Smooth muscle cell (in vitro differentiated cells): Measurements from ENCODE around the gene TNS1. TPM values are rescaled to one million over a fixed set of nuclear protein-coding genes. Genes with fewer than 3 reads are reported as not detected.

Source experiments
- DNase-seq: peaks from one replicate; lab custom pipeline; 2025; ENCODE audit not compliant: unreplicated experiment; lab: John Stamatoyannopoulos, UW
- H2AFZ ChIP-seq: fragments of 200-600 bp; sonication (generic); 2 replicates; pipeline ENCODE4 v1.6.0; 2016; ENCODE audit warnings: antibody characterized with exemption, low read depth, mild to moderate bottlenecking
- H3F3A ChIP-seq: fragments of 200-600 bp; sonication (generic); 2 replicates; pipeline ENCODE4 v1.6.0; 2017; ENCODE audit warnings: antibody characterized with exemption, low read depth
- H3K27ac ChIP-seq: fragments of 200-600 bp; sonication (generic); 2 replicates; pipeline ENCODE4 v1.5.1; 2016; ENCODE audit warnings: low read depth, mild to moderate bottlenecking
- H3K27me3 ChIP-seq: fragments of 200-600 bp; sonication (generic); 2 replicates; pipeline ENCODE4 v1.6.1; 2016; ENCODE audit warnings: low read depth, mild to moderate bottlenecking
- H3K36me3 ChIP-seq: fragments of 200-600 bp; sonication (generic); 2 replicates; pipeline ENCODE4 v1.5.1; 2016; ENCODE audit warnings: low read depth
- H3K4me1 ChIP-seq: fragments of 200-600 bp; sonication (generic); 2 replicates; pipeline ENCODE4 v1.5.1; 2016; ENCODE audit warnings: low read depth
- H3K4me2 ChIP-seq: fragments of 200-600 bp; sonication (generic); 2 replicates; pipeline ENCODE4 v1.6.0; 2016; ENCODE audit warnings: mild to moderate bottlenecking
- H3K4me3 ChIP-seq: fragments of 200-600 bp; sonication (generic); 2 replicates; pipeline ENCODE4 v1.5.1; 2016; ENCODE audit warnings: mild to moderate bottlenecking
- H3K79me2 ChIP-seq: fragments of 200-600 bp; sonication (generic); 2 replicates; pipeline ENCODE4 v1.6.0; 2016; ENCODE audit warnings: low read depth, mild to moderate bottlenecking
- H3K9ac ChIP-seq: fragments of 200-600 bp; sonication (generic); 2 replicates; pipeline ENCODE4 v1.6.0; 2016; ENCODE audit warnings: low read depth
- H3K9me3 ChIP-seq: fragments of 200-600 bp; sonication (generic); replicated peaks from 2 replicates; pipeline ENCODE4 v1.5.1; 2016; ENCODE audit warnings: low read depth
- H4K20me1 ChIP-seq: fragments of 200-600 bp; sonication (generic); 2 replicates; pipeline ENCODE4 v1.6.0; 2016; ENCODE audit warnings: low read depth
- WGBS: methylation state at CpG from one replicate; pipeline ENCODE4 v1.1.7; 2016; ENCODE audit warnings: low lambda C conversion rate; 5-methylcytosine and 5-hydroxymethylcytosine counted together
- polyA plus RNA-seq: library from polyadenylated mRNA; unstranded; fragments of >200 nt; fragmentation: Nextera tagmentation; extraction: Ambion mirVana; gene quantifications from 2 replicates; pipeline ENCODE4 v1.2.1, GENCODE V29; 2016
- total RNA-seq: library from RNA; depleted of rRNA; stranded (reverse); fragments of >200 nt; gene quantifications from 2 replicates; pipeline ENCODE4 v1.2.3, GENCODE V29; 2014
- TF ChIP-seq, protein P1 (sequence below): fragments of 200-600 bp; sonication (generic); IDR thresholded peaks from 2 replicates; pipeline ENCODE4 v1.5.1; 2017; ENCODE audit warnings: borderline replicate concordance, mild to moderate bottlenecking, antibody characterized with exemption; ENCODE audit not compliant: insufficient read depth, poor library complexity, severe bottlenecking

TNS1 gene
- total and polyA plus RNA-seq, 2 experiments from 2014 or later: 52.3 to 61.5 TPM

DNA sequence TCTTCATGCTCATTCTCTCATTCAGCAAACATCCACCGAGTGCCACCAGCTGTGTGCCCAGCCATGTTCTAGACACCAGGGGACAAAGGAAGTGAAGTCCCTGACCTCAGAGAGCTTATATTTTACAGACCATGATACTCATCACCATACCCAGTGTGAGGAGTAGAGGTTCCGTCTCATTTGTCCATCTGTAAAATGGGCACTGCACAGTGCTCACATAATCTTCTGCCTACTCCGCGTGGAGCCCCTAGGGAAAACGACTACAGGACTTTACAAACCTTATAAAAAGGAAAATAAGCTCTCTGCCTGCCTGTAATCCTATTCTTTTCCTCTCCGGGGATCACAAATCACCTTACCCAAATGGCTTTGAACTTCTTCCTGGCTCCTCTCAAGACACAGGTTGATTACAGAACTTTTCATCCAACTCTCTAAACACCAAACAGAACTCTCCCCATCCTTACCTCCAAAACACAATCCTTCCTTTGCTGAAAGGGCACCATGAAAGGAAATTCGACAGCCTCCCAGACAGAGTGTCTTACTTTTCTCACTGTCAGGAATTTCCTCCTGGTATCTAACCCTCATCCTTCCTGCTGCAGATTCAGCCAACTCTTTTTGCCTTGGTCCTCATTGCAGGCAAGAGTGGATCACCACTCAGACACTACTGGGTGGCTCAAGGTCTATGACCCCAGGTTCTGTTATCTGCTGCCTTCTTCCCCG, 99.5 kb downstream of the TNS1 start:
- DNase-seq: no peak
- Histone ChIP-seq H3K79me2 (peaks cover 47% of the 10 kb centered on the region), H4K20me1 (peaks cover 96% of the 10 kb centered on the region), H3K4me3 (no peak overlapping the region), H3K27ac (peak overlapping the region; percentile 86), H3F3A (peaks cover 33% of the 10 kb centered on the region), H3K36me3 (no peaks in the 10 kb centered on the region), H3K9ac (peak overlapping the region; percentile 20), H2AFZ (no peak overlapping the region), H3K27me3 (no peaks in the 10 kb centered on the region), H3K9me3 (no peaks in the 10 kb centered on the region), H3K4me1 (peaks cover 5% of the 10 kb centered on the region), H3K4me2 (peak overlapping the region; percentile 26)
- 76% methylated on average over 8 of the region's 8 CpGs for WGBS
- TF ChIP-seq, protein P1, sequence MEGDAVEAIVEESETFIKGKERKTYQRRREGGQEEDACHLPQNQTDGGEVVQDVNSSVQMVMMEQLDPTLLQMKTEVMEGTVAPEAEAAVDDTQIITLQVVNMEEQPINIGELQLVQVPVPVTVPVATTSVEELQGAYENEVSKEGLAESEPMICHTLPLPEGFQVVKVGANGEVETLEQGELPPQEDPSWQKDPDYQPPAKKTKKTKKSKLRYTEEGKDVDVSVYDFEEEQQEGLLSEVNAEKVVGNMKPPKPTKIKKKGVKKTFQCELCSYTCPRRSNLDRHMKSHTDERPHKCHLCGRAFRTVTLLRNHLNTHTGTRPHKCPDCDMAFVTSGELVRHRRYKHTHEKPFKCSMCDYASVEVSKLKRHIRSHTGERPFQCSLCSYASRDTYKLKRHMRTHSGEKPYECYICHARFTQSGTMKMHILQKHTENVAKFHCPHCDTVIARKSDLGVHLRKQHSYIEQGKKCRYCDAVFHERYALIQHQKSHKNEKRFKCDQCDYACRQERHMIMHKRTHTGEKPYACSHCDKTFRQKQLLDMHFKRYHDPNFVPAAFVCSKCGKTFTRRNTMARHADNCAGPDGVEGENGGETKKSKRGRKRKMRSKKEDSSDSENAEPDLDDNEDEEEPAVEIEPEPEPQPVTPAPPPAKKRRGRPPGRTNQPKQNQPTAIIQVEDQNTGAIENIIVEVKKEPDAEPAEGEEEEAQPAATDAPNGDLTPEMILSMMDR: no peak

DNA sequence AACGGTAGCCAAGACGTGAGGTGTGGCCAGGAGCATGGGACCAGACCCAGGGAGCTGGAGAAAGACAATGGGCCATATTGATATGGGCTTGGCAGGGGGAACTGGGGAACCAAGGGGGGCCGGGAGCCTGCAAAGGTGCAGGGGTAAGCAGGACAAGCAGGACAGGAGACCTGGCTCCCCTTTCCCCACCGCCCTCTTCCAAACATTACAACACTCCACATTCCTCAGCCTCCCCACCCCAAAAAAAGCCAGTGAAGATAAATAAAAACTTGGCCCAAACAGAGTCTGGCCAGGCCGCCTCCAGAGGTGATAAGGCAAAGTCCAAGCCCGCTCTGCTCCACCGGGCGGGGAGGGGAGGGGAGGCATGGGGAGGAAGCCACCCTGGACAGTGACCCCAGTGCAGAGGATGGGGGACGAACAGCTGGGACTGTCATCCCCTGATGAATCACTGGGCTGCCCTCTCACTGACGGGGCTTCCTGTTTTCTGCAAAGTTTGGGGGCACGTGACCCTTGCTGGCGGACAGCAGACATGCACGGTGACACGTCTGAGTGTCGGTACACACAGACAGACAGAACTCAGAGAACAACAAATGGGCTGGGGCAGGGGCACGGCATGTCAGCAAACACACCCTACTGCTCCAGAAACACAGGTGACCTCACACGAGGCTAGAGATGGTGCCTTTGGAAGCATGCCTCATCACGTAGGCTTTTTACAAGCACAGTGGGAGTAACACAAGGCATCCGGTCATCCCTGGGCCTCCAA, 100.2 kb downstream of the TNS1 start:
- Histone ChIP-seq H3F3A (peaks cover 33% of the 10 kb centered on the region), H2AFZ (no peak overlapping the region), H3K36me3 (no peaks in the 10 kb centered on the region), H3K27me3 (no peaks in the 10 kb centered on the region), H3K79me2 (peaks cover 40% of the 10 kb centered on the region), H3K4me2 (peak overlapping the region; percentile 79), H3K4me3 (no peak overlapping the region), H3K27ac (peak overlapping the region; percentile 86), H4K20me1 (peaks cover 96% of the 10 kb centered on the region), H3K9me3 (no peaks in the 10 kb centered on the region), H3K4me1 (peaks cover 5% of the 10 kb centered on the region), H3K9ac (peak overlapping the region; percentile 32)
- peak; percentile 32 for DNase-seq
- WGBS: 13% methylated on average over 15 of the region's 19 CpGs
- TF ChIP-seq, protein P1: no peak

DNA sequence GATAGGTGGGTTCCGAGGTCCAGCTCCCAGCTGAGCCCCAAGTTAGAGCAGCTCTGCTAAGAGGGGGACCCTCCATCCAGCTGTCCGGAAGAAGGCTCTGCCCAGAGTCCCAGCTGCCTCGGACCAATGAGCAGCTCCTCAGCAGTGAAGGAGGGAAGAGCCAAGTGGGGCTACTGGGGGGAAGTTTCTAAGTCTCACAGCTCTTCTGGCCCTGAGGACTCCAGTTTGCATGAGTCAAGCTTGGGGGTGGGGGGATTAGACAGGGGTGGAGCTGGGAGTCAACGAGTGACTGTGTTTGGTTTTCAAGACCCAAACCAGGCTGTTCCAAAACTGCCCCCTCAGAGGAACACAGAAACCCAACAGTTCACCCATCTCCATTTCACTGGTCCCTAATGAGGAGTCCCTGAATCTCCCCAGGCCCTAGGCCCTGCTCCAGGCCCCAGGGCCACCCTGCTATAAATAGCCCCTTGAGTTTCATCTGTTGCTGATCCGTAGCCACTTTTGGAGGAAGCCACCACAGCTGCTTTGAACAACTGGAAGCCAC, 100.9 kb downstream of the TNS1 start:
- H3K27me3 ChIP-seq: no peaks in the 10 kb centered on the region
- no peaks in the 10 kb centered on the region for H3K9me3 ChIP-seq
- peaks cover 96% of the 10 kb centered on the region for H4K20me1 ChIP-seq
- peaks cover 29% of the 10 kb centered on the region for H3F3A ChIP-seq
- peak overlapping the region; percentile 79 for H3K4me2 ChIP-seq
- peaks cover 5% of the 10 kb centered on the region for H3K4me1 ChIP-seq
- no peak for DNase-seq
- H3K36me3 ChIP-seq: no peaks in the 10 kb centered on the region
- WGBS: 45% methylated on average over 5 of the region's 5 CpGs
- TF ChIP-seq, protein P1: no peak
- peak overlapping the region; percentile 86 for H3K27ac ChIP-seq
- H3K4me3 ChIP-seq: no peak overlapping the region
- peaks cover 39% of the 10 kb centered on the region for H3K79me2 ChIP-seq
- peak overlapping the region; percentile 32 for H3K9ac ChIP-seq
- H2AFZ ChIP-seq: no peak overlapping the region
